Kidney epithelial cell (primary cell): ENCODE data around the gene PCMT1. TPM values are rescaled to one million over a fixed set of nuclear protein-coding genes. Genes with fewer than 3 reads are reported as not detected.

Experiments
- DNase-seq: peaks from one replicate; pipeline ENCODE4 v3.0.0-alpha.2; 2010; ENCODE audit warnings: low read depth
- H3K27me3 ChIP-seq: 2 replicates; pipeline ENCODE4 v1.6.0; 2011; ENCODE audit warnings: low read length; ENCODE audit not compliant: control insufficient read depth, insufficient read depth
- H3K36me3 ChIP-seq: 2 replicates; pipeline ENCODE4 v1.5.1; 2011; ENCODE audit warnings: low read length; ENCODE audit not compliant: control insufficient read depth, insufficient read depth
- H3K4me3 ChIP-seq: 2 replicates; pipeline ENCODE4 v1.5.1; 2011; ENCODE audit warnings: low read depth, mild to moderate bottlenecking, control low read depth, low read length
- CTCF ChIP-seq: IDR thresholded peaks from 2 replicates; pipeline ENCODE4 v1.5.1; 2011; ENCODE audit warnings: mild to moderate bottlenecking, moderate library complexity, low read length, control low read depth, inconsistent platforms; ENCODE audit not compliant: insufficient read depth, poor library complexity, severe bottlenecking
- total RNA-seq: library from RNA; depleted of rRNA; stranded (reverse); fragments of >200 nt; gene quantifications from 2 replicates; pipeline ENCODE4 v1.2.3, GENCODE V29; 2015

Gene PCMT1
- total RNA-seq, 1 donor from 2014 or later = 112 TPM

GRCh38 chr6:149830731-149831307, 81.3 kb downstream of the PCMT1 start:
- H3K36me3 ChIP-seq = no peaks in the 10 kb centered on the region
- no peak for DNase-seq
- no peaks in the 10 kb centered on the region for H3K27me3 ChIP-seq
- no peak for TF ChIP-seq CTCF
- no peak overlapping the region for H3K4me3 ChIP-seq

GRCh38 chr6:149831308-149831820, 81.8 kb downstream of the PCMT1 start:
- TF ChIP-seq CTCF = no peak
- no peak for DNase-seq
- Histone ChIP-seq H3K4me3 (no peak overlapping the region), H3K27me3 (no peaks in the 10 kb centered on the region), H3K36me3 (no peaks in the 10 kb centered on the region)

GRCh38 chr6:149833651-149834050, 84.1 kb downstream of the PCMT1 start:
- Histone ChIP-seq H3K4me3 (no peak overlapping the region), H3K36me3 (no peaks in the 10 kb centered on the region)
- no peak for TF ChIP-seq CTCF

GRCh38 chr6:149834513-149835481, 85.3 kb downstream of the PCMT1 start:
- H3K27me3 ChIP-seq = no peaks in the 10 kb centered on the region
- H3K4me3 ChIP-seq = no peak overlapping the region
- TF ChIP-seq CTCF = peak; percentile 75
- H3K36me3 ChIP-seq = no peaks in the 10 kb centered on the region
- no peak for DNase-seq

More at GRCh38 chr6:149833651-149834050, 84.1 kb downstream of the PCMT1 start:
- no peak for DNase-seq
- H3K27me3 ChIP-seq = no peaks in the 10 kb centered on the region

GRCh38 chr6:149840345-149841075, 91.0 kb downstream of the PCMT1 start:
- H3K27me3 ChIP-seq = no peaks in the 10 kb centered on the region

More at GRCh38 chr6:149840345-149841075, 91.0 kb downstream of the PCMT1 start:
- H3K4me3 ChIP-seq = no peak overlapping the region
- no peaks in the 10 kb centered on the region for H3K36me3 ChIP-seq
- DNase-seq = no peak
- TF ChIP-seq CTCF = peak; percentile 83
